Vagina (tissue), 2 donors: ENCODE data around the gene USP34. TPM values are rescaled to one million over a fixed set of nuclear protein-coding genes. Genes with fewer than 3 reads are reported as not detected.

Experiments used
- DNase-seq, 2 donors: peaks; one replicate each; pipeline ENCODE4 v3.0.0-alpha.2; 2017; ENCODE audit errors: extremely low spot score in 2 of 2
- H3K27ac ChIP-seq: fragments of 200-600 bp; sonication (generic); one replicate; pipeline ENCODE4 v1.5.1; 2019
- H3K27me3 ChIP-seq: fragments of 200-600 bp; sonication (generic); one replicate; pipeline ENCODE4 v1.5.1; 2019
- H3K36me3 ChIP-seq, 2 donors: fragments of 200-600 bp; sonication (generic); one replicate each; pipeline ENCODE4 v1.5.1; 2017 to 2019
- H3K4me1 ChIP-seq: fragments of 200-600 bp; sonication (generic); one replicate; pipeline ENCODE4 v1.5.1; 2019
- H3K4me3 ChIP-seq, 2 donors: fragments of 200-600 bp; sonication (generic); 1 replicate in 1 of 2; 2 replicates in 1 of 2; pipeline ENCODE4 v1.5.1; 2016 to 2019
- H3K9me3 ChIP-seq: fragments of 200-600 bp; sonication (generic); one replicate; pipeline ENCODE4 v1.5.1; 2019
- POLR2A ChIP-seq, 2 donors: fragments of 450-650 bp; IDR thresholded peaks; one replicate each; pipeline ENCODE4 v1.6.1; 2017; ENCODE audit warnings: antibody characterized with exemption in 2 of 2, mild to moderate bottlenecking in 2 of 2, moderate library complexity in 2 of 2
- POLR2AphosphoS5 ChIP-seq, 2 donors: sonication (generic); formaldehyde crosslinking; IDR thresholded peaks; one replicate each; pipeline ENCODE4 v1.9.0; 2017; ENCODE audit warnings: antibody characterized with exemption in 2 of 2, mild to moderate bottlenecking in 2 of 2, low read depth in 1 of 2; ENCODE audit not compliant: insufficient read depth in 1 of 2
- intact Hi-C: fragments of 100-400 bp; cut with DNase I; formaldehyde crosslinking; loops from one replicate; pipeline ENCODE4 v1.15.1; 2023
- total RNA-seq: library from RNA; depleted of rRNA; stranded (reverse); fragments of >200 nt; gene quantifications from one replicate; pipeline ENCODE4 v1.2.3, GENCODE V29; 2016
- TF ChIP-seq, protein P1 (sequence below), 3 experiments: fragments of 450-650 bp in 2 of 3; fragments of 200-600 bp in 1 of 3; sonication (generic) in 1 of 3; IDR thresholded peaks; one replicate each; pipeline ENCODE4 v1.5.1; 2017 to 2019; ENCODE audit warnings: antibody characterized with exemption in 3 of 3, mild to moderate bottlenecking in 2 of 3, moderate library complexity in 2 of 3

USP34 gene
- total RNA-seq, 1 donor from 2014 or later, result 117 TPM

GRCh38 chr2:61247204-61247812 lies 223.6 kb downstream of the USP34 start:
- H3K27ac ChIP-seq, result no peak overlapping the region

DNA sequence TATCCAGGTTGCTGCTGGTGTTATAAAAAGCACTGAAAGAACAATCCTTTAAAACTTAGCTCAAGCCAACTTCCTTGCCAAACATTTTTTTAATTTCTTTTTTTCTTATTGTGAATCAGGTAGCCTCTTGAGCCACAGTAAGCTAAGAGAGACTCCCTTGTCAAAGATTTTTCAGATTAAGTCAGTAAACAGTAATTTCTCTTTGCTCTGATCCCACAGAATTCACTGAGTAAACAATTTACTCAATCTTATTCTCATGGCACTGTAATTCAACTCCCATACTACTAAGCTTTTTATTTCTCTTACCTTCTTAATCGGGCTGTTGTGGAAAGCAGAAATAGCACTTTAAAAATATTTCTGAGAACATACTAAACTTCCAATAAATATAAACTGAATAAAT lies 226.2 kb downstream of the USP34 start:
- H3K4me1 ChIP-seq, result no peaks in the 10 kb centered on the region
- no peaks in the 10 kb centered on the region for H3K9me3 ChIP-seq
- no peak for DNase-seq
- TF ChIP-seq POLR2AphosphoS5 (IDR thresholded peaks at IDR 0.05; ENCODE audit: insufficient read depth in 1 of 2, low read depth in 1 of 2), result no peak
- TF ChIP-seq POLR2A (IDR thresholded peaks at IDR 0.05), result no peak
- TF ChIP-seq, protein P1, sequence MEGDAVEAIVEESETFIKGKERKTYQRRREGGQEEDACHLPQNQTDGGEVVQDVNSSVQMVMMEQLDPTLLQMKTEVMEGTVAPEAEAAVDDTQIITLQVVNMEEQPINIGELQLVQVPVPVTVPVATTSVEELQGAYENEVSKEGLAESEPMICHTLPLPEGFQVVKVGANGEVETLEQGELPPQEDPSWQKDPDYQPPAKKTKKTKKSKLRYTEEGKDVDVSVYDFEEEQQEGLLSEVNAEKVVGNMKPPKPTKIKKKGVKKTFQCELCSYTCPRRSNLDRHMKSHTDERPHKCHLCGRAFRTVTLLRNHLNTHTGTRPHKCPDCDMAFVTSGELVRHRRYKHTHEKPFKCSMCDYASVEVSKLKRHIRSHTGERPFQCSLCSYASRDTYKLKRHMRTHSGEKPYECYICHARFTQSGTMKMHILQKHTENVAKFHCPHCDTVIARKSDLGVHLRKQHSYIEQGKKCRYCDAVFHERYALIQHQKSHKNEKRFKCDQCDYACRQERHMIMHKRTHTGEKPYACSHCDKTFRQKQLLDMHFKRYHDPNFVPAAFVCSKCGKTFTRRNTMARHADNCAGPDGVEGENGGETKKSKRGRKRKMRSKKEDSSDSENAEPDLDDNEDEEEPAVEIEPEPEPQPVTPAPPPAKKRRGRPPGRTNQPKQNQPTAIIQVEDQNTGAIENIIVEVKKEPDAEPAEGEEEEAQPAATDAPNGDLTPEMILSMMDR (IDR thresholded peaks at IDR 0.05), result no peak
- no peak overlapping the region for H3K4me3 ChIP-seq
- intact Hi-C loops, result no loop called here
- no peak overlapping the region for H3K27ac ChIP-seq
- peaks cover 0 to 64% of the 10 kb centered on the region in 2 donors for H3K36me3 ChIP-seq
- no peaks in the 10 kb centered on the region for H3K27me3 ChIP-seq

More at GRCh38 chr2:61247204-61247812, 223.6 kb downstream of the USP34 start:
- intact Hi-C loops, result no loop called here
- peaks cover 0 to 42% of the 10 kb centered on the region in 2 donors for H3K36me3 ChIP-seq
- no peak for DNase-seq
- H3K4me3 ChIP-seq, result no peak overlapping the region
- TF ChIP-seq POLR2A (IDR thresholded peaks at IDR 0.05), result no peak
- TF ChIP-seq, protein P1 (IDR thresholded peaks at IDR 0.05), result no peak
- H3K4me1 ChIP-seq, result no peaks in the 10 kb centered on the region
- H3K27me3 ChIP-seq, result no peaks in the 10 kb centered on the region
- no peaks in the 10 kb centered on the region for H3K9me3 ChIP-seq

DNA sequence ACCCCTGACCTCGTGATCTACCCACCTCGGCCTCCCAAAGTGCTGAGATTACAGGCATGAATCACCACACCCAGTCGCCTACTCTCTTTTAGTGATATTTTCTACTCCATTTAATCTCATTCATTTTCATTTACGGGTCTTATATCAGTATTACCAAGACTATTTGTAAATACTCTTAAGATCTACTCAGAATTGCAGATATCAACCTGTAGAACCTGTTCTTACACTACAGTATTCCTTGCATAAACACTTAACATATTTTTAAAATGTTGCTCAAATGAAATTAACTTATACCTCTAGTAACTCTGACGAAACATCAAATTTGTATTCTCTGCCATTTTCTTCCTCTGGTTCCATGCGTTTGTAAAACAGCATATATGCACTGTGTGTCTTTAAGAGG lies 229.6 kb downstream of the USP34 start:
- no peak for TF ChIP-seq POLR2AphosphoS5 (IDR thresholded peaks at IDR 0.05; ENCODE audit: insufficient read depth in 1 of 2, low read depth in 1 of 2)
- no peaks in the 10 kb centered on the region for H3K9me3 ChIP-seq
- DNase-seq, result no peak
- intact Hi-C loops, result no loop called here
- H3K27me3 ChIP-seq, result no peaks in the 10 kb centered on the region
- peaks cover 0 to 48% of the 10 kb centered on the region in 2 donors for H3K36me3 ChIP-seq
- no peaks in the 10 kb centered on the region for H3K4me1 ChIP-seq
- no peak overlapping the region for H3K4me3 ChIP-seq
- no peak overlapping the region for H3K27ac ChIP-seq

DNA sequence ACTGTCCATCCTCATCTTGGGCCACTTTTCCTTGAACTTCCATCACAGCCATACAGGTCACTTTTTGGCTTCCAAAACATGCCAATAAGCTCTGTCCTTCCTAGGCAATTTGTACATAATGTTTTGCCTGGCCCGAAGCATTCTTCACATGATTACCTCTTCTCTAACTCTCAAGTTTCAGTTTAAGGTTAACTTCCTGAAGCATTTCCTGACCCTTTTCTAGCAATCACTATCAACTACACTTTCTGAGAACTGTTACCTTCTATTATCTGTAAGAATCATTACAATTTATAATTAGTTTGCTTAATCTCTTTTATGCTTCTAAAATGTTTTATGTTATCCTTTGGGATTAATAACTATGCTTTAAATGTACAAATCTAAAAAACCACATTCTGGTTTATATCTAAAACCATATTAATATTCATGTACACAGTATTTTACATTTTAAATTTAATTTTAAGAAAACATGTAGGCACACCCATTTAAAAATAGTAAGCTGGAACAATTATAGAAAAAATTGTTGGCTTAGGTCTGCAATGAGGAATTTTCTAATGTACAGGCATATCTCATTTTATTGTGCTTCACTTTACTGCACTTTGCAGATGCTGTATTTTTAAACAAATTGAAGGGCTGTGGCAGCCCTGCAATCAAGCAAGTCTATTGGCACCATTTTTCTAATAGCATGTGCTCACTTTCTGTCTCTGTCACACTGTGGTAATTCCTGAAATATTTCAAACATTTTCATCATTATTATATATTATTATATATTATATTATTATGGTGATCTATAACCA lies 232.5 kb downstream of the USP34 start:
- Histone ChIP-seq H3K27ac (no peak overlapping the region), H3K36me3 (peaks cover 3 to 44% of the 10 kb centered on the region in 2 donors), H3K9me3 (no peaks in the 10 kb centered on the region), H3K27me3 (no peaks in the 10 kb centered on the region), H3K4me3 (no peak overlapping the region), H3K4me1 (no peaks in the 10 kb centered on the region)
- no peak for DNase-seq
- intact Hi-C loops, result no loop called here
- TF ChIP-seq, protein P1 (IDR thresholded peaks at IDR 0.05), result no peak
- TF ChIP-seq POLR2AphosphoS5 (IDR thresholded peaks at IDR 0.05; ENCODE audit: insufficient read depth in 1 of 2, low read depth in 1 of 2) (no peak), POLR2A (IDR thresholded peaks at IDR 0.05) (no peak)

GRCh38 chr2:61235716-61236115 lies 235.2 kb downstream of the USP34 start:
- intact Hi-C loops, result no loop called here
- no peak for DNase-seq
- peaks cover 4 to 36% of the 10 kb centered on the region in 2 donors for H3K36me3 ChIP-seq
- no peak overlapping the region for H3K4me3 ChIP-seq
- no peak overlapping the region for H3K27ac ChIP-seq
- no peaks in the 10 kb centered on the region for H3K4me1 ChIP-seq
- no peaks in the 10 kb centered on the region for H3K9me3 ChIP-seq
- TF ChIP-seq POLR2A (IDR thresholded peaks at IDR 0.05), result no peak
- TF ChIP-seq POLR2AphosphoS5 (IDR thresholded peaks at IDR 0.05; ENCODE audit: insufficient read depth in 1 of 2, low read depth in 1 of 2), result no peak
- TF ChIP-seq, protein P1 (IDR thresholded peaks at IDR 0.05), result no peak
- no peaks in the 10 kb centered on the region for H3K27me3 ChIP-seq
